ENCODE data around the gene RAPSN. TPM values are rescaled to one million over a fixed set of nuclear protein-coding genes. Genes with fewer than 3 reads are reported as not detected.
A peak's percentile ranks its signal among the peaks of the same experiment; 100 is the strongest.

RAPSN gene
- polyA plus RNA-seq, 1 donor = 0.64 TPM

DNA sequence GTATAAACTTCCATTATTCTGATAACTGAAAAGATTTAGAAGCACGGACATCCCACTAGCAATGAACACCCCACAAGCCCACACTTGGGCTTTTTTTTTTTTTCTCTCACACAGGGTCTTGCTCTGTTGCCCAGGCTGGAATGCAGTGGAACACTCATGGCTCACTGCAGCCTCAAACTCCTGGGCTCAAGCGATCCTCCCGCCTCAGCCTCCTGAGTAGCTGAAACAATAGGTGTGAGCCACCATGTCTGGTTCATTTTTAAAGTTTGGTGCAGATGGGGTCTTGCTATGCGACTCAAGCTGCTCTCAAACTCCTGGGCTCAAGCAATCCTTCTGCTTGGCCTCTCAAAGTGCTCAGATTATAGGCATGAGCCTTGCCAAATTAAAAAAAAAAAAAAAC is 3.1 kb downstream of the RAPSN start:
- Histone ChIP-seq H3K4me3 (ENCODE audit: low read length) (no peak overlapping the region), H3K9me3 (ENCODE audit: control insufficient read depth, low read depth, low read length) (no peaks in the 10 kb centered on the region), H3K4me1 (ENCODE audit: control insufficient read depth, insufficient read depth, low read length) (no peaks in the 10 kb centered on the region), H3K27ac (ENCODE audit: low read length) (no peak overlapping the region), H3K36me3 (ENCODE audit: control insufficient read depth, insufficient read depth, low read length) (no peaks in the 10 kb centered on the region), H3K27me3 (ENCODE audit: control insufficient read depth, insufficient read depth, low read length) (no peaks in the 10 kb centered on the region)
- WGBS (ENCODE audit: insufficient coverage, low lambda C conversion rate) = no CpG with 5 or more reads among the region's 4 CpGs
- DNase-seq = no peak

- WGBS (ENCODE audit: insufficient coverage, low lambda C conversion rate) = 75% methylated on average over 2 of the region's 3 CpGs
- H3K36me3 ChIP-seq (ENCODE audit: control insufficient read depth, insufficient read depth, low read length) = no peaks in the 10 kb centered on the region
Observed at GRCh38 chr11:47443817-47444216, 5.1 kb downstream of the RAPSN start.

GRCh38 chr11:47443028-47443700 is 5.8 kb downstream of the RAPSN start:
- 87% methylated on average over 3 of the region's 12 CpGs for WGBS (ENCODE audit: insufficient coverage, low lambda C conversion rate)
- H3K4me1 ChIP-seq (ENCODE audit: control insufficient read depth, insufficient read depth, low read length) = peaks cover under 1% of the 10 kb centered on the region

More at GRCh38 chr11:47443817-47444216, 5.1 kb downstream of the RAPSN start:
- Histone ChIP-seq H3K27ac (ENCODE audit: low read length) (no peak overlapping the region), H3K4me3 (ENCODE audit: low read length) (no peak overlapping the region), H3K4me1 (ENCODE audit: control insufficient read depth, insufficient read depth, low read length) (no peaks in the 10 kb centered on the region), H3K9me3 (ENCODE audit: control insufficient read depth, low read depth, low read length) (no peaks in the 10 kb centered on the region), H3K27me3 (ENCODE audit: control insufficient read depth, insufficient read depth, low read length) (no peaks in the 10 kb centered on the region)
- no peak for DNase-seq

DNA sequence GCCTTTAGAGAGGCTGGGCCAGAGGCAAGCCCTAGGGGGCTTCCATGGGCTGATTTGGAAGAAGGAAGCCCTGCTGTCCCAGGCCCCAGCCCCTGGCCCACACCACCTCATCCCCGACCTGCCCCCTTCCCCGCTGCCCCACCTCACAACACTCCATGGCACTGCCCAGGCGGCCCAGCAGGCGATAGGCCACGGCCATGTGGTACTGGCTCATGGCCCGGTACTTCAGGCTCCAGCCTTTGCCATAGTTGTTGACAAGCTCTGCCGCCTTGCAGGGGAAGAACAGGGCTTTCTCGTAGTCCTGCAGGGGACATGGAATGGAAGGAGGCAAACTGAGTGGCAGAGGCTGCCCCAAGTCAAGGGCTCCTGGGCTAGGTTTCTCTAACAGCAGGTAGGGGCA is 6.4 kb downstream of the RAPSN start:
- DNase-seq = no peak
- WGBS (ENCODE audit: insufficient coverage, low lambda C conversion rate) = no CpG with 5 or more reads among the region's 8 CpGs
- Histone ChIP-seq H3K27ac (ENCODE audit: low read length) (no peak overlapping the region), H3K4me1 (ENCODE audit: control insufficient read depth, insufficient read depth, low read length) (peaks cover 7% of the 10 kb centered on the region), H3K36me3 (ENCODE audit: control insufficient read depth, insufficient read depth, low read length) (no peaks in the 10 kb centered on the region), H3K4me3 (ENCODE audit: low read length) (no peak overlapping the region), H3K27me3 (ENCODE audit: control insufficient read depth, insufficient read depth, low read length) (no peaks in the 10 kb centered on the region), H3K9me3 (ENCODE audit: control insufficient read depth, low read depth, low read length) (no peaks in the 10 kb centered on the region)

More at GRCh38 chr11:47443028-47443700, 5.8 kb downstream of the RAPSN start:
- Histone ChIP-seq H3K9me3 (ENCODE audit: control insufficient read depth, low read depth, low read length) (no peaks in the 10 kb centered on the region), H3K27ac (ENCODE audit: low read length) (no peak overlapping the region), H3K27me3 (ENCODE audit: control insufficient read depth, insufficient read depth, low read length) (no peaks in the 10 kb centered on the region), H3K36me3 (ENCODE audit: control insufficient read depth, insufficient read depth, low read length) (no peaks in the 10 kb centered on the region), H3K4me3 (ENCODE audit: low read length) (no peak overlapping the region)
- no peak for DNase-seq

DNA sequence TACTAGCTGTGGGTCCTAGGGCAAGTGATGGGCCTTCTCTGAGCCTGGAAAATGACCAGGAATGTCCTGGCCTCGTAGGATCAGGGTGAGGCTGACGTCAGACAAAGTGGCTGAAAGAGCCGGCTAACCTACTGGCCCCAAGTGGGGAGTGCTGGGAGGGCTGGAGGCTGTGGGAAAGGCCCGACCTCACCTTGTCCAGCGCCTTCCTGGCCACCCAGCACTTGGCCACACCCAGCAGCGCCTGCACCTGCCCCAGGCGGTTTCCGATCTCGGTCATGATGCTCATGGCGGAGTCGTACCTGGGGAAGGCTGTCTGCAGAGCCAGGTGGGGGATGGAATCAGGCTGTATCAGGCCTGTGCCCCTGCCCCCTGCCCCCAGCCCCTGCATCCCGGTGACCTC is 7.5 kb downstream of the RAPSN start:
- no CpG with 5 or more reads among the region's 12 CpGs for WGBS (ENCODE audit: insufficient coverage, low lambda C conversion rate)
- Histone ChIP-seq H3K27ac (ENCODE audit: low read length) (no peak overlapping the region), H3K36me3 (ENCODE audit: control insufficient read depth, insufficient read depth, low read length) (no peaks in the 10 kb centered on the region), H3K9me3 (ENCODE audit: control insufficient read depth, low read depth, low read length) (no peaks in the 10 kb centered on the region), H3K4me1 (ENCODE audit: control insufficient read depth, insufficient read depth, low read length) (peaks cover 10% of the 10 kb centered on the region), H3K27me3 (ENCODE audit: control insufficient read depth, insufficient read depth, low read length) (no peaks in the 10 kb centered on the region), H3K4me3 (ENCODE audit: low read length) (no peak overlapping the region)
- DNase-seq = no peak

DNA sequence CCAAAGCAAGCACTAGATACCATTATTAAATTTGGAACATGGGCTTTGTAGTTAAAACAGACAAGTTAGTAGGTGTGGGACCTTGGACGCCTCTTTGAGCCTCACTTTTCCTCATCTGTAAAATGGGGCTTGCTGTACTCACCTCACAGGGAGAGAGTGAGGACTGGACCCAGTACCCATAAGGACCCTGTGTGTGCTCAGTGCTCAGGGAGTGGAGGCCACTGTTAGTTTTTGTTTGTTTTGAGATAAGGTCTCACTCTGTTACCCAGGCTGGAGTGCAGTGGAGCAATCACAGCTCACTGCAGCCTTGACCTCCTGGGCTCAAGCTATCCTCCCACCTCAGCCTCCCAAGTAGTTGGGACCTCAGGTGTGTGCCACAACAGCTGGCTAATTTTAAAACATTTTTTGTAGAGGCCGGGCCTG is 8.9 kb downstream of the RAPSN start:
- no peaks in the 10 kb centered on the region for H3K9me3 ChIP-seq (ENCODE audit: control insufficient read depth, low read depth, low read length)
- DNase-seq = no peak
- H3K36me3 ChIP-seq (ENCODE audit: control insufficient read depth, insufficient read depth, low read length) = no peaks in the 10 kb centered on the region
- H3K27ac ChIP-seq (ENCODE audit: low read length) = no peak overlapping the region
- H3K27me3 ChIP-seq (ENCODE audit: control insufficient read depth, insufficient read depth, low read length) = no peaks in the 10 kb centered on the region
- H3K4me3 ChIP-seq (ENCODE audit: low read length) = no peak overlapping the region
- peaks cover 10% of the 10 kb centered on the region for H3K4me1 ChIP-seq (ENCODE audit: control insufficient read depth, insufficient read depth, low read length)
- no CpG with 5 or more reads among the region's 2 CpGs for WGBS (ENCODE audit: insufficient coverage, low lambda C conversion rate)

GRCh38 chr11:47438721-47439120 is 10.2 kb downstream of the RAPSN start:
- no peak overlapping the region for H3K4me3 ChIP-seq (ENCODE audit: low read length)
- no peak overlapping the region for H3K27ac ChIP-seq (ENCODE audit: low read length)
- DNase-seq = no peak
- no peaks in the 10 kb centered on the region for H3K9me3 ChIP-seq (ENCODE audit: control insufficient read depth, low read depth, low read length)
- H3K27me3 ChIP-seq (ENCODE audit: control insufficient read depth, insufficient read depth, low read length) = no peaks in the 10 kb centered on the region
- no peaks in the 10 kb centered on the region for H3K36me3 ChIP-seq (ENCODE audit: control insufficient read depth, insufficient read depth, low read length)
- no CpG with 5 or more reads among the region's 18 CpGs for WGBS (ENCODE audit: insufficient coverage, low lambda C conversion rate)
- peaks cover 10% of the 10 kb centered on the region for H3K4me1 ChIP-seq (ENCODE audit: control insufficient read depth, insufficient read depth, low read length)

GRCh38 chr11:47437746-47438418 is 11.1 kb downstream of the RAPSN start:
- H3K27me3 ChIP-seq (ENCODE audit: control insufficient read depth, insufficient read depth, low read length) = no peaks in the 10 kb centered on the region
- H3K4me3 ChIP-seq (ENCODE audit: low read length) = no peak overlapping the region
- no peak overlapping the region for H3K27ac ChIP-seq (ENCODE audit: low read length)
- peak in 1 of 2 donors; percentile 55 for DNase-seq
- H3K9me3 ChIP-seq (ENCODE audit: control insufficient read depth, low read depth, low read length) = no peaks in the 10 kb centered on the region
- WGBS (ENCODE audit: insufficient coverage, low lambda C conversion rate) = no CpG with 5 or more reads among the region's 16 CpGs
- H3K4me1 ChIP-seq (ENCODE audit: control insufficient read depth, insufficient read depth, low read length) = peaks cover 10% of the 10 kb centered on the region
- no peaks in the 10 kb centered on the region for H3K36me3 ChIP-seq (ENCODE audit: control insufficient read depth, insufficient read depth, low read length)

GRCh38 chr11:47437218-47437745 is 11.7 kb downstream of the RAPSN start:
- WGBS (ENCODE audit: insufficient coverage, low lambda C conversion rate) = no CpG with 5 or more reads among the region's 11 CpGs
- H3K36me3 ChIP-seq (ENCODE audit: control insufficient read depth, insufficient read depth, low read length) = no peaks in the 10 kb centered on the region
- no peak overlapping the region for H3K4me3 ChIP-seq (ENCODE audit: low read length)
- H3K9me3 ChIP-seq (ENCODE audit: control insufficient read depth, low read depth, low read length) = no peaks in the 10 kb centered on the region
- H3K27ac ChIP-seq (ENCODE audit: low read length) = no peak overlapping the region
- H3K4me1 ChIP-seq (ENCODE audit: control insufficient read depth, insufficient read depth, low read length) = peaks cover 10% of the 10 kb centered on the region
- no peak for DNase-seq
- H3K27me3 ChIP-seq (ENCODE audit: control insufficient read depth, insufficient read depth, low read length) = no peaks in the 10 kb centered on the region

- WGBS (ENCODE audit: insufficient coverage, low lambda C conversion rate) = no CpG with 5 or more reads among the region's 3 CpGs
- Histone ChIP-seq H3K27me3 (ENCODE audit: control insufficient read depth, insufficient read depth, low read length) (no peaks in the 10 kb centered on the region), H3K27ac (ENCODE audit: low read length) (no peak overlapping the region), H3K9me3 (ENCODE audit: control insufficient read depth, low read depth, low read length) (no peaks in the 10 kb centered on the region), H3K36me3 (ENCODE audit: control insufficient read depth, insufficient read depth, low read length) (no peaks in the 10 kb centered on the region), H3K4me1 (ENCODE audit: control insufficient read depth, insufficient read depth, low read length) (peaks cover 10% of the 10 kb centered on the region), H3K4me3 (ENCODE audit: low read length) (no peak overlapping the region)
- no peak for DNase-seq
Observed at GRCh38 chr11:47436726-47437125, 12.2 kb downstream of the RAPSN start.
